OCI-LY1 (cell line): ENCODE results near the gene TMPRSS13.

Source experiments
- H2AFZ ChIP-seq: fragments of 200-600 bp; sonication (generic), shearing (Covaris generic); 2 replicates; pipeline ENCODE4 v1.6.0; 2014; ENCODE audit warnings: antibody characterized with exemption, mild to moderate bottlenecking, low read length
- H3F3A ChIP-seq: fragments of 200-600 bp; sonication (generic), shearing (Covaris generic); 2 replicates; pipeline ENCODE4 v1.6.0; 2014; ENCODE audit warnings: mild to moderate bottlenecking, antibody characterized with exemption, low read length, moderate library complexity; ENCODE audit not compliant: insufficient read depth
- H3K27ac ChIP-seq: fragments of 200-600 bp; sonication (generic); 2 replicates; pipeline ENCODE4 v1.5.1; 2014; ENCODE audit warnings: low read length, mixed run types, mild to moderate bottlenecking, low read depth; ENCODE audit not compliant: poor library complexity, severe bottlenecking
- H3K27me3 ChIP-seq: fragments of 200-600 bp; sonication (generic); 2 replicates; pipeline ENCODE4 v1.6.0; 2014; ENCODE audit warnings: antibody characterized with exemption, mild to moderate bottlenecking, low read length, moderate library complexity; ENCODE audit not compliant: insufficient read depth
- H3K36me3 ChIP-seq: fragments of 200-600 bp; sonication (generic); 2 replicates; pipeline ENCODE4 v1.6.1; 2014; ENCODE audit warnings: mild to moderate bottlenecking, antibody characterized with exemption, low read length, moderate library complexity, mixed read lengths; ENCODE audit not compliant: insufficient read depth
- H3K4me1 ChIP-seq: fragments of 200-600 bp; sonication (generic); 2 replicates; pipeline ENCODE4 v1.5.1; 2014; ENCODE audit warnings: mild to moderate bottlenecking, low read length, moderate library complexity; ENCODE audit not compliant: insufficient read depth, severe bottlenecking
- H3K4me2 ChIP-seq: fragments of 200-600 bp; sonication (generic), shearing (Covaris generic); 2 replicates; pipeline ENCODE4 v1.6.1; 2014; ENCODE audit warnings: low read length
- H3K4me3 ChIP-seq: fragments of 200-600 bp; sonication (generic); 2 replicates; pipeline ENCODE4 v1.5.1; 2014; ENCODE audit warnings: low read length, low read depth, mild to moderate bottlenecking, mixed read lengths; ENCODE audit not compliant: poor library complexity, severe bottlenecking
- H3K79me2 ChIP-seq: fragments of 200-600 bp; shearing (Covaris generic); 2 replicates; pipeline ENCODE4 v1.6.1; 2016; ENCODE audit warnings: mixed run types, low read length, mixed read lengths; ENCODE audit not compliant: insufficient read depth
- H3K9ac ChIP-seq: fragments of 200-600 bp; sonication (generic), shearing (Covaris generic); 2 replicates; pipeline ENCODE4 v1.6.1; 2014; ENCODE audit warnings: mild to moderate bottlenecking, low read length, mixed read lengths
- H3K9me2 ChIP-seq: fragments of 200-600 bp; sonication (generic), shearing (Covaris generic); 2 replicates; pipeline ENCODE4 v1.6.1; 2014; ENCODE audit warnings: low read depth, mild to moderate bottlenecking, low read length, mixed read lengths
- H3K9me3 ChIP-seq: fragments of 200-600 bp; shearing (Covaris generic); 2 replicates; pipeline ENCODE4 v1.6.1; 2014; ENCODE audit warnings: low read length, mixed read lengths
- H4K20me1 ChIP-seq: fragments of 200-600 bp; sonication (generic), shearing (Covaris generic); 2 replicates; pipeline ENCODE4 v1.6.0; 2016; ENCODE audit warnings: mild to moderate bottlenecking, low read length; ENCODE audit not compliant: insufficient read depth
- CTCF ChIP-seq: fragments of 200-600 bp; sonication (generic), shearing (Covaris generic); IDR thresholded peaks from 2 replicates; pipeline ENCODE4 v1.5.1; 2017; ENCODE audit warnings: mild to moderate bottlenecking, antibody characterized with exemption, low read length, moderate library complexity, mixed read lengths
- EZH2 ChIP-seq: fragments of 200-600 bp; sonication (generic), shearing (Covaris generic); IDR thresholded peaks from 2 replicates; pipeline ENCODE4 v1.8.0; 2017; ENCODE audit warnings: borderline replicate concordance, mixed run types, mild to moderate bottlenecking, antibody characterized with exemption, low read length, moderate library complexity, mixed read lengths

The TMPRSS13 gene

GRCh38 chr11:117944554-117944953 is 15.4 kb upstream of the TMPRSS13 start:
- H2AFZ ChIP-seq = no peak overlapping the region
- H3K4me2 ChIP-seq = no peak overlapping the region
- no peaks in the 10 kb centered on the region for H3K4me1 ChIP-seq
- H3K9ac ChIP-seq = no peak overlapping the region
- no peak overlapping the region for H3K4me3 ChIP-seq
- no peaks in the 10 kb centered on the region for H3K27me3 ChIP-seq
- H3K79me2 ChIP-seq = no peaks in the 10 kb centered on the region
- no peaks in the 10 kb centered on the region for H3K36me3 ChIP-seq
- no peaks in the 10 kb centered on the region for H3K9me3 ChIP-seq
- no peaks in the 10 kb centered on the region for H3K9me2 ChIP-seq
- no peak overlapping the region for H3K27ac ChIP-seq
- no peak for TF ChIP-seq CTCF
- no peak for TF ChIP-seq EZH2
- H3F3A ChIP-seq = no peaks in the 10 kb centered on the region
- H4K20me1 ChIP-seq = no peaks in the 10 kb centered on the region

- Histone ChIP-seq H3K9me2 (no peaks in the 10 kb centered on the region), H3F3A (no peaks in the 10 kb centered on the region), H3K27me3 (no peaks in the 10 kb centered on the region), H2AFZ (no peak overlapping the region), H3K9ac (no peak overlapping the region), H3K9me3 (no peaks in the 10 kb centered on the region), H3K36me3 (no peaks in the 10 kb centered on the region), H4K20me1 (no peaks in the 10 kb centered on the region), H3K79me2 (no peaks in the 10 kb centered on the region), H3K4me1 (peaks cover 5% of the 10 kb centered on the region), H3K4me3 (no peak overlapping the region), H3K27ac (no peak overlapping the region), H3K4me2 (no peak overlapping the region)
- TF ChIP-seq CTCF (no peak), EZH2 (no peak)
Measured at GRCh38 chr11:117941976-117942654, 12.9 kb upstream of the TMPRSS13 start.

- no peaks in the 10 kb centered on the region for H3K36me3 ChIP-seq
Measured at GRCh38 chr11:117941163-117941707, 12.0 kb upstream of the TMPRSS13 start.

More at GRCh38 chr11:117941163-117941707, 12.0 kb upstream of the TMPRSS13 start:
- Histone ChIP-seq H3K79me2 (no peaks in the 10 kb centered on the region), H3K9me2 (no peaks in the 10 kb centered on the region), H3K27me3 (0 out of 2 replicates have a peak, but pooled peaks cover under 1% of the 10 kb centered on the region), H3K27ac (no peak overlapping the region), H3K9ac (no peak overlapping the region), H3K4me3 (no peak overlapping the region), H3K9me3 (no peaks in the 10 kb centered on the region), H3K4me2 (no peak overlapping the region), H3F3A (no peaks in the 10 kb centered on the region), H2AFZ (no peak overlapping the region), H3K4me1 (peaks cover 13% of the 10 kb centered on the region), H4K20me1 (no peaks in the 10 kb centered on the region)
- TF ChIP-seq CTCF (no peak), EZH2 (no peak)
